ENCODE results near the gene CCDC97.
"Not testable (repeated sequence)": the region's sequence is repeated elsewhere in the genome, so short reads cannot be mapped to it uniquely, and the experiment has no call there.

CCDC97 gene

DNA sequence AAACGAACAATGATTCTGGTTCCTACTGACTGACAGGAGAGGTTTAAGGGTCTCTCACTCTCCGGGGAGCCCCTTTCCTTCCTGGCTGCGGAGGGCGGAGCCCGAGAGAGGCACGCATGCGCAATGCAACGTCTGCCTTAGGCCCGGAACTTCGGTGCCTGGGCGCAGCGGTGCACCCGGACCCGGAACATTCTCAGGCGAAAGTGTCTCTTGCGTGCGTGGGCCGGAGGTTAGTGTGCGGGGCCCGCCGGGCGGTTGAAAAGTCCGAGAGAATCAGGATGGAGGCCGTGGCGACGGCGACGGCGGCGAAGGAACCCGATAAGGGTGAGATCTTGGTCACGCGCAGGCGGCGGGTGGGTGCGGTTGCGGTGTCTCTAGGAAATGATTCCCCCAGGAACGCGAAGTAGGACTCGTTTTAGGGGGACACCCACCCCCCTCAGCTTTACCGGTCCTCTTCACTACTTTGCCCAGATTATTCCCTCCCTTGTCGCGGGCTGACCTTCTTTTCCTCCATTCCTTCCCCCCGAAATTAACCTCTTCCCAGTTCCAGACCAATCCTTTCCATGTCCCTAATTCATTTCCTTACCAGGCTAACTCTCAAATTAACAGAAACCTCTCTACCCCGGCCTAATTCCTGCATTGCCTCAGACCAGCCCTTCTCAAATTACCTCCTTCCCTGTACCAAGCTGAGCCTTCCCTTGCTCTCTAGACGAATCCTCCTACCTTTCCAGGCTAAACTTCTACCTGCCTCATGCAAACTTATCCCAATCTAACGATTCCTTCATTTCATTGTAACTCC, at the start of gene CCDC97:
Gene CCDC97 (plus strand): TSS at position 140 of the 799 bp plus-strand sequence. CDS start 139 bp downstream, at position 279.
- DNase-seq = peak; percentile 85

DNA sequence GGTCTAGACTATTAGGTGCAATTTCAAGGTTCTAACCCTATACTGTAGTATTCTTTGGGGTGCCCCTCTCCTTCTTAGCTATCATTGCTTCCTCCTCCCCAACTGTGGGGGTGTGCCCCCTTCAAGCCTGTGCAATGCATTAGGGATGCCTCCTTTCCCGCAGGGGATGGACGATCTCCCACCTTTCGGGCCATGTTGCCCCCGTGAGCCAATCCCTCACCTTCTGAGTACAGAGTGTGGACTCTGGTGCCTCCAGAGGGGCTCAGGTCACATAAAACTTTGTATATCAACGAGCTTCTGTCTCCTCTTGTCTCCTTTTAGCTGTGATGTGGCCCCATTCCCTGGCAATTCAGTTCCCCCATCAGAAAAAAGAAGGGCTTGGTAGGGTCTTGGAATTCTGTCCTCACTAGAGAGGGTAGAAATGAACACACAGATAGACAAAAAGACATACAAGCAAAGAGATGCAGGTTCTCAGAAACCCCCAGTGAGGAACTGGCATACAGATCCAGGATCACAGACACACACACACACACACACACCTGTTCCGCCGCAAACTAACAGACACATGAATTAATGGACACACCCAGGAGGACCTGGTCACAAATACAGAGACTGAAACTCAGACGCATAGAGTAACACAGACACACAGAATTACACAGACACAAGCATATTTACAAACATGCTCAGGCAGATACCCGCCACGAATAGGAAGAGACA, 48.3 kb upstream of the CCDC97 start:
- no peak for DNase-seq

DNA sequence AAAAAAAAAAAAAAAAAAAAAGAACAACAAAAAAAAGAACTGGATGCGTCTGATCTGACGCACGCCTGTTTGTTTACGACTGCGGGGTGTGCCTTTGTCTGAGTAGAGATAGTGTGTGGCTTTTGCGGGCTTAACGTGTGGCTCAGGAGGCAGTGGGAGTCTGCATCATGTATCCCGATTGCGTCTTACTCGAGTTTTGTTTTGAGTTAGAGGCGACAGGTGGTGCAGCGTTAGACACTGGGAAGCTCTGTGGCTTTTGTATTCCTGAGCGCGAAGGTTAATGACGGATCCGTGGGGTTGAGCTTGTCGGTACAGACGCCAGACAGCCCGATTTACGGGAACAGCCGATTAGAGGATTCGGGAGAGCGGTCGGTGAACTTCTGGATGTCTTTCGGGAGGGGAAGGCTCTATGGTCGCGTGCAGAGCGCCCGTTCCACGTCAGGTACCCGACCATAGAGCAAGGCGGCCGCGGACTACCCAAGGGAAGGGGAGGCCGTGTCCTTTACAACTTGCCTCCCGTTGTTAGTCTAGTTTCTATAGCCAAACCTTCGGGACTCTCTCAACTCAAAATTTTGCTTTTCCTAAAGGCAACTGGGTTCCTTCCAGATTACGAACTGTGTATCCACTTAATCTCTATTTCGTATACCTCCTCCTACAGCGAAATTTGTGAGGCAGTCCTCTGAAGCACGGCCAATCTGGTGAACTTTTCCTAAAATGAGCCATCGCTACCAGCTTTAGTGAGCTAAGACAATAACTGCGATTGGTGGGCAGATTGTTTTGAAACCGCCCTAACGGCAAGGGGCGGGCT, 46.7 kb upstream of the CCDC97 start:
- DNase-seq = peak; percentile 66

DNA sequence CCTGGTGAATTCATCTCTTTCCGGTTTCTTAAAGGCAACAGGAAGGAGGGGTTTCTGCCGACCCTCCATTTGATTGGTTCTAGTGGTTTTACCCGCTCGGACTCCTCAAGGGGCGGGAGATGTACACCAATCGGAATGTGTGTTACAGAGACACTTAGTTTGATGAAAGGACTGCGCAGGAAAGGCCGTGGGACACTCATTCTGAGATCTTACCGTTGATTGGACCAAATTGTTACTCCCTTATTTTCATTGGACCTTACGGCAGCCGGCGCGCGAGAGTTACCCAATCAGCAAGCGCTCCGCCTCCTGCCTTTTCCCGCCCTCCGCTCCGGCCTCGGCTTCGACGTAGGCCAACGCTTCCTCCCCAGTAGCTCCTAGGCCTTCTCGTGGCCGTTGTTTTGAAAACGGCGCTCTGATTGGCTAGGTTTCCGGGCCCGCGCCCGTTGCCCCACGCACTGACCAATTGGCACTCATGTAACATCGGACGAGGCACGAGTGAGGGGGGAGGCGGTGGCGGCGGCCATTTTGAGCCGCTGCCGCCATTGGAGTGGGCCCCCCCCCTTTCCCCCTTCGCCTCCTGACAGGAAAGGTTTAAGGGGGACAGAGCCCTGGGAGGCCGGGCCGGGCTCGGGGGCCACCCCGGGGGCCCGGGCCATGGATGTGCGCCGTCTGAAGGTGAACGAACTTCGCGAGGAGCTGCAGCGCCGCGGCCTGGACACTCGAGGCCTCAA, 46.0 kb upstream of the CCDC97 start, which contains the start of gene HNRNPUL1:
Gene HNRNPUL1 (plus strand): TSS at position 523 of the 731 bp plus-strand sequence. CDS start 132 bp downstream, at position 655.
- peak; percentile 99 for DNase-seq

DNA sequence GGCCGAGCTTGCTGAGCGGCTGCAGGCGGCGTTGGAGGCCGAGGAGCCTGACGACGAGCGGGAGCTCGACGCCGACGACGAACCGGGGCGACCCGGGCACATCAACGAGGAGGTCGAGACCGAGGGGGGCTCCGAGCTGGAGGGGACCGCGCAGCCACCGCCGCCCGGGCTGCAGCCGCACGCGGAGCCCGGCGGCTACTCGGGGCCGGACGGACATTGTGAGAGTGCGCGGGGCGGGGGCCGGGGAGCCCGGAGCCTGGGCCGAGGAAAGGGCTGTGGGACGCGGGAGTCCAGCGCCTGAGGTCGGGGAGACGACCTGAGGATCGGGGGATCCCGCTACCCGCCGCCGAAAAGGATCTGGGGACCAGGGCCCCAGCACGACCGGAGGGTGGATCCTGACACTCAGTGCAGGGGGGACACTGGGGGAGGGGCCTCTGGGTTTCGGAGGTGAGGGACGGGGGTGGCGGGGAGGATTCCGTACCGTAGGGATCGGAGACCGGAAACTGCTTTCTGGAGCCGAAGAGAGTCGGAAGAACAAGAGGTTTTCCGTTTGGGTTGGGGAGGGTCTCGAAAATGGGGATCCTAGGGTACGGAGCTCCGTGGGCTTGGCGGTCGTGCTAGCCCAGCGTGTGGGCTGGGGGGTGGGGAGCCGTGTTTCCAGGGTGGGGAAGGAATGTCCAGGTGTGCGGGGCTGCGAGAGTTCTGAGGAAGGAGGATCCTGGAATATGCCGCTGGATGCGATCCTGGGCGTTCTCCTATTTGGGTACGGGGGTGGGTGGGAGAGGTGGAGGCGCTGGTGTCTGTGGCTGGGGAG, 45.2 kb upstream of the CCDC97 start:
- peak; percentile 30 for DNase-seq

DNA sequence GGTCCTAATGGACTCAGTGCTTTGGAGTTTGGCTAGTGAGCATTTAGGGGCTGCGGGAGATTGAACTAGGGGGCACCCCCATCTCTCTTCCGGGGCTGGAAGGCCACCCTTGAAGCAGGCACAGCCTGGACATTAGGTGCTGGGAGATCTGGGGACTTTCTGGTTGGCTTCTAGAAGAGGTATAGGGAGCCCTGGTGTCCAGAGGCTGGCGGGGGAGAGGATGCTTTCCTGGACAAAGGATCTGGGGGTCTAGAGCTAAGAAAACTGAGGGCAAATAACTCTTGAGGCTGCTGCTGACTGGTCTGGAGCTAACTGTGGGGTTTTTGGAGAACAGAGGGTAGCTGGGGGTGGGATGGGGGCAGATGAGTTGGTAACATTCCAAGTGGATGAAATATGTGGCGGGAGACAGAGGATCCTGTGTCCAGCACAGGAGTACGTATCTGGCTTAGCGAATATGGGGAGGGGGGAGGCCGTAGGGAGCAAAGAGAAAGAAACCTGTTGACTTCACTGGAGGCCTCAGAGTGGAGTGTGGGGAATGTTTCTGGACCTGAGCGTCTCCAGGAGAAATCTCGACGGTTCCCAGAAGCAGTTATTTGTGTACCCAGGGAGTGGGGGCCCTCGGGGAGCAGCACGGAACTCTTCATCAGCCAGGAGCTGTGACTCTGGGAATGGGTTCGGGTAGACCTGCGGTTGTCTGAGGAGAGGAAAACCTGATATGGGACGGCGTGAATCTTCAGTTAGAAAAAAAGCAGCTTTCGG, 44.4 kb upstream of the CCDC97 start:
- DNase-seq = no peak

DNA sequence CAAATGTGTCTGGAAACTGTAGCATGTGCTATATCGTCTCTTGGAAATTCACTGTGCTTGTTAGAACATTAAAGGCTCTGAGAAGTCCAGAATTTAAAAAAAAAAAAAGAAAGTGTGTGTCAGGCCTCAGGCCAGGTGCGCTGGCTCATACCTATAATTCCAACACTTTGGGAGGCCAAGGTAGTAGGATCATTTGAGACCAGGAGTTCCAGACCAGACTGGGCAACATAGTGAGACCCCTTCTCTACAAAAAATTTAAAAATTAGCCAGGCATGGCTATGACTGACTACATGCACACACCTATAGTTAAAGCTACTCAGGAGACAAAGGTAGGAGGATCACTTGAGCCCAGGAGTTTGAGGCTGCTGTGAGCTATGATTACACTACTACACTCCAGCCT, 40.9 kb upstream of the CCDC97 start:
- no peak for DNase-seq

DNA sequence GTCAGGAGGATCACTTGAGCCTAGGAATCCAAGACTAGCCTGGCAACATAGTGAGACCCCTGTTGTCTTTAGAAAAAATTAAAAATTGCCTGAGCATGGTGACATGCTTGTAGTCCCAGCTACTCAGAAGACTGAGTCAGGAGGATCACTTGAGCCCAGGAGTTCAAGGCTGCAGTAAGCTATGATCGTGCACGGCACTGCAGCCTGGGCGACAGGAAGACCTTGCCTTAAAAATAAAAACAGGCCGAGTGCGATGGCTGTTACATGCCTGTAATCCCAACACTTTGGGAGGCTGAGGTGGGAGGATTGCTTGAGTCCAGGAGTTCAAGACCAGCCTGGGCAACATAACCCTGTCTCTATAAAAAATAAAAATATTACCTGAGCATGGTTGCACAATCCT, 40.4 kb upstream of the CCDC97 start:
- DNase-seq = no peak

DNA sequence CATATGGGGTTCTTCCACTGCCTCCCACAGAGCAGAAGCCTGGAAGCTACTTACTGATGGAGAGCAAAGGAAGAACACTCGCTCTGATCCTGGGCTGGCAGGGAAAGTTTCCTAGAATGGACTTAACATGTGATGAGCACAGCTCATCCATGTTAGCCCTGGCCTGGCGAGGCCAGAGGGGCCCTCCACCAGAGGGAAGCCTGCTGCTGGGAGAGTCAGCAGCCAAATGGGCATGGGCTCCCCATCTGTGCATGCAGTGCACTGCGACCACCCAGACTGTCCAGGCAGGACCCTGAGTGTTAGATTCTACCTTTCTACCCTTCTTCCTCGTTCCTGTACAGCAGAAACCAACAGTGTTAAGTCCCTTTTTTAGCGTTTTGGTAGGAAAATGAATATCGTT, 36.9 kb upstream of the CCDC97 start:
- DNase-seq = no peak

DNA sequence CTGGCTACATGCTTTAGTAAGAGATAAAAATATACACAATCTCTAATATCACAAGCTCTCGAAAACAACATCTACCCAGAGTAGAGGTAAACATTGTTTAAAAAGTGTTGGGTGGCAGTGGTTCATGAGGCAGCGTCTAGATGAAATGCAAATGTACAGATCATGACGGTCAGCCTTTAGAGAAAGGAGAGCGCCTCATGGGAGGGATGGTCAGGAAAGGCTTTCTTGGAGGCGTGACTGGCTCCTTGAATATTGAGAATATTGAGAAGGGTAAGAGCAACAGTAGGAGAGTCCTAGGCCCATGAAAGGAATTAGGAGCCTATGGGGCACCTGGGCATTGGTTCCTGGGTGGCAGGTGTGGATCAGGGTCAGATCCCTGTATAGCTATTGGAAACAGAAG, 35.2 kb upstream of the CCDC97 start:
- no peak for DNase-seq

DNA sequence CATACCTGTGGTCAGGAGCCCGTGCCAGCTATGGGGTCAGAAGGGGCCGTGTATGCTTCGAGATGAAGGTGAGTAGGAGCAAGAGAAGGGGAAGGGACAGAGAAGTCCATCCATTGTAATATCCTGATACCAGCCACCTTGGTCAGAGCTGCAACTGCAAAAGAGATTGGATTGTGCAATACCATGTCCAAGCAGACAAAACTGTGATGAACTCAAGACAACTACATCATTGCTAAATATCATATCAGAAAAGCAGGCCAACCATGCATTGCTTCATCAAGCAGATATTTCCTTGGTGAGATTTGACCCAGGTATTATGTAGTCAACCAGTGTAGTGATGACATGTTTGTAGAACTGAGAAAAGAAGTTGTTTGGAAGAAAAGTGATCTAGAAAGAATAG, 33.7 kb upstream of the CCDC97 start:
- no peak for DNase-seq

DNA sequence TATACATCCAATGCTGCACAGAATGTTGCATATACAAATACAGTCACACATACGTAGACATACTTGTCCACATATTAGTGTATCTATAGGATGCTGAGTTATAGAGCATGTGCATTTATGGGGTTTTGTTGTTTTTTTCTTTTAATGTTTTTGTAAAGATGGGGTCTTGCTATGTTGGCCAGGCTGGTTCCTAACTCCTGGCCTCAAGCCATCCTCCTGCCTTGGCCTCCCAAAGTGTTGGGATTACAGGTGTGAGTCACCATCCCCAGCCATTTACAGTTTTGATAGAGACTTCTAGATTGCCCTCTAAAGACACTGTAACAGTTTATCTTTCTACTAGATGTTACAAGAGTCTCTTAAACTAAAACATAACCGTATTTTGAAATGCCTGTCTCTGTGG, 31.5 kb upstream of the CCDC97 start:
- no peak for DNase-seq

DNA sequence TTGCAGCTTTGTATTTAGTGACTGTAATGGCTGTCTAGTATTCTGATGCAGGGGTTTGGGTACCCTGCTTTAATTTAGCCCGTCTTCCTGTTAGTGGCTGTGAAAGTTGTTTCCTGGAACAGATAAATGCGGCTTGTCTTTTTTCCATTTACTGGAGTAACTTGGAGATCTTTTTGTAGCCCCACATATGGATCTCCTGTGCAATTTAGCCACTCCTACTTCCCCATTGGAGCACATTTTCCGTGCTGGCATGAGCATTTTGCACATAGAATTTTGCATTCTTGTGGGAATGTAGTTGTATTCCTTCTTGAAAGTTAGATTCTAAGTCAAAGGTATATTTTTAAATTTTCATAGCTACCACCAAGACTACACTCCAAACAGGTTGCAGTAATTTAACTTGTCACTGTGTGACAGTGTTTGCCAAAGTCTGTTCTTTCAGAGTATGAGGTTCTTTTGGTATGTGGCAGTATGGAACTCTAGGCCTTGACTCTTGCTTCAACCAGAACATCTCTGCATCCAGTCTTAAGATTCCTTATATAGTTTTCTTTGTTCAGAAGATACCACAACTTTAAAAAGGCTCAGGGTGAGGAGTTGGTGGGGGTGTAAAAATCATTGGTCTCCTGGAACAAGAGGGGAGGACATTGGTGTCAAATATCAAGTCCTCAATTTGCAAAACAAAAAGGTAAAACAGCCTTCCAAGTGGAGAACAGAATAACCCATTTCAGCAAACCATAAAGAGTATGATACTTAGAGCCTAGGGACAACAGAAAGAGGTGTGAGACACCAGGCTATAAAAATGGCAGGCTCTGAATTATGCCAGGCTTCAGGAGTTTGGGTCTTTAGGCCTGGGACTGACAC, 21.1 kb upstream of the CCDC97 start:
- no peak for DNase-seq

DNA sequence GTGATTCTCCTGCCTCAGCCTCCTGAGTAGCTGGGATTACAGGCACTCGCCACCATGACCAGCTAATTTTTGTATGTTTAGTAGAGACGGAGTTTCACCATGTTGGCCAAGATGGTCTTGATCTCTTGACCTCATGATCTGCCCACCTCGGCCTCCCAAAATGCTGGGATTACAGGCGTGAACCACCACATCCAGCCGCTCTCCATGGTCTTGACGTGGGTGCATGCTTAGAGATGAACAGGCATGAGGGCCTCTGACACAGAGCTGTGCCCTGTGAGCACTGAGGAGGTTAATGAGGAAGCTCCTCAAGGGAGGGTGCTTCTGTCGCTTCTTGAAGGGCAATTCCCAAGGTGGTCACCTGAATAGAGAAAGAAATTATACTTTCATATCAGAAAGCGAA, 20.2 kb upstream of the CCDC97 start:
- DNase-seq = not testable (repeated sequence)

DNA sequence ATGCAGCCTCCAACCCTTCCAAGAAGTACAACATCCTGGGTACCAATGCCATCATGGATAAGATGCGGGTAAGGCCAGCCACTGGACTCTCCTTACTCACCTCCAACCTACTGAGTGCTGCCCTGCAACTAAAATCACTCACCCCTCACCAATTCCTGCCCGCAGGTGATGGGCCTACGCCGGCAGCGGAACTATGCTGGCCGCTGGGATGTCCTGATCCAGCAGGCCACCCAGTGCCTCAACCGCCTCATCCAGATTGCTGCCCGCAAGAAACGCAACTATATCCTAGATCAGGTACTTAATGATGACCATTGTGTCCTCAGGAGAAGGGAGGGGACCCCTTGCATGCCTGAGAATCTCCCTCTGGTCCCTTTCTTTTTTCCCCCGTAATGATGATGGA, 15.6 kb upstream of the CCDC97 start:
- DNase-seq = no peak

DNA sequence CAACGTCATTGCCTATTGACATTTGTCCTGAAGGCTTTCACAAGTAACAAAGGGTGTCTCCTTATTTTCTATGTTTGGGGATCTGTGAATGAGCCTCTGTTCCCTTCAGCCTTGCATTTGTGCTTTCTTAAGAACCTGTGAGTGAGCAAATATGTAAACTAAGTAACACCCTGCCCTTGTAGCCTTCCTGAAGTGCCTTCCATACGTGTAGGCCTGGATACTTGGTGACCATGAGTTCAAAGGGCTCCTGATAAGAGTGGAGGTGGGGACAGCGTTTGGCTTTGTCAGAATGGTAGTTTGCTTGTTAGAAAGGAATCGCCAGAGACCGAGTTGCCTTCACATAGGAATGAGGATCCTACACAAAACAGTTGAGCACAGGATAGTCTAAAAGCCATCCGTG, 14.5 kb upstream of the CCDC97 start:
- no peak for DNase-seq

DNA sequence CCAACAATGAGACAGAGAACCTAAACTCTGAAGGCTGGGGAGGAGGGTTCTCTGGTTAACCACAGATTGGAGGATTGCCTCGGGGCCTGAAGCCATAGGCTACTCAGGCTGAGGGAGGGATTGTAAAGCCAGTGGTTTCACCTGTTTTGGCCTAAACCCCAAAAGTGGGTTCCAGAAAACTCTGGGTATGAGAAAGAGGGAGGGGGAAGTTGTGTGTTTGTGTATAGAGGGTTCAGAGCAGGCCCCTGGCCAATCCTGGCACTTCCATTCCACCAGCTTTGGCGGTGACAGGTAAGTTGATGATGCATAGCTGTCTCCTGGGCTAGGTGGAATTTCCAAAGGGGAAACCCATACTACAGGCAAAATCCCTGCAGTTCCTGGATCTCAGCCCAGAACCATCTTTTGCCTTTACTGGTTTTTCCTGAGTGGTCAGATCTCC, 13.5 kb upstream of the CCDC97 start:
- DNase-seq = no peak

DNA sequence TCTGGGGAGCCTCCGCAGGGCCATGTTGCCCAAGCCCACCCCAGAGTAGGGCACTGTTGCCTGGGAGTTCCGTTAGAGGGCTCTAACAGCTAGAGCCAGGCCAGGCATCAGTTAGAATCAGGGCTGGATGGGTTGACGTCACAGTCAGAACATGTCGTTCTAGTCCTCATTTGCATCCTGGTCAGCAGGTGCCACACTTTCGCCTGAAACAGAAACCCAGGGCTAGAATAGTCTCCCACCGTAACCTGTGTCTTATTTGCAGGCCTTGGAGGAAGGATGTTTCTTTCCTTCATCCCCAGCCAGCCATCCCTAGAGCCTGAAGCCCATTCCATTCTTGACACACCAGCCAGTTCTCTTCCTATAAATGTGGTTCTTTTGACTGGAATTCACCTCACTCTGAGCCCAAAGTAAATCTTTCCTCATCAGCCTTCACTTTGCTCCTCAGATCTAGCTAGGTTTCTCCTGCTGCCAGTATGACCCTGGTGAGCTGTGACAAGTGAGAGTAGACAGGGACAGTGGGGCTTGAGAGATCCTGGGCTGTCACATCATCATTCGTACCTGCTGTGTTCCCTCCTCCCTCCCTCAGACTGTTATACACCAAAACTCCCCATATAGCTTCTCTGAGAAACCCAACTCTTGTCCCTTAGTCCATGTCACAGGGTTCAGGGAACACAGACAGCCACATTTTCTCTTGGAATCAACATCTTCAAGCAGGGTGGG, 12.2 kb upstream of the CCDC97 start:
- no peak for DNase-seq

DNA sequence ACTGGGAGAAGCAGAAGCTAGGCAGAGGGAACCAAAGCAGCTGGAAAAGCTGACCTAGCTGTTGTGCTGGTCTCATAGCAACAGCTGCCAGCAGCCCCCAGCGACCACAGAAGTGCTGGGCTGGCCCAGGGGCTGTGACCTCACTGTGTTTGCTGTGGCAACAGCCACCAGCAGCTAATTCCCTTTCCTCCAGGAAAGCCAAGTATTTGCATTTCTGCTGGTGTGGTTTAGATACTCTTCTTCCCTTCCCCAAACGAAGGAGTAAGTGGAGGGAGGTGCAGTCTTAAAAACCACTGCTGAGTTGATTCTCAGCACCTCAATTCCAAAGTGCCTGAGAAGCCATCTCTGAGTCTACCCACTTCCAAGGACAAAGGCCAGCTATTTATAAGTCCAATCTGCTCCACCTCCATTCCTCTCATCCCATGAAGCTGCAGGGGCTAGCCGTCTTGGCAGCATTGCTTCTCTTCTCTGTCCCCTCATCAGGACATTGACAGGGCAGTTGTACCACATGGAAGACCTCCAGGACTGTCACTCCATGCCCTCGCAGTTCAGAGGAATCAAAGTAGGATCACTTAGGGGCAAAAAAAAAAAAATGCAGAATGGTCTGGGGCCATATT, 11.5 kb upstream of the CCDC97 start:
- no peak for DNase-seq
